Heart left ventricle (tissue), 13 donors: ENCODE data around the gene CCDC34.

Experiments used
- POLR2A ChIP-seq, 2 donors: fragments of 450-650 bp; IDR thresholded peaks; one replicate each; pipeline ENCODE4 v1.6.1; 2017; ENCODE audit warnings: antibody characterized with exemption in 2 of 2, mild to moderate bottlenecking in 2 of 2, moderate library complexity in 2 of 2
- TF ChIP-seq, protein P1 (sequence below), 12 donors: fragments of 200-600 bp; sonication (generic) in 4 of 12; IDR thresholded peaks; one replicate each; pipeline versions ENCODE4 v1.5.0 to v1.8.0; 2018 to 2022; ENCODE audit warnings: antibody characterized with exemption in 12 of 12, mild to moderate bottlenecking in 5 of 12
- donor health status: ischemic (EF 13 %, LVEDD 7.1; RV severe dilation, severe dysfunction).
- donor health status: DM: no; HTN: yes; CAD: no.
- donor health status: DM: no; HTN: no; CAD: no.
- donor health status: ischemic (EF 25% LVEDD 6.9; RV normal size, moderate dysfunction).
- donor health status: ischemic (EF 25% LVEDD 5.7; RV mildly dilated, moderate dysfunction).
- donor health status: ischemic (EF 35%, LVEDD 5.7; RV mildly dilated, moderate dysfunction).
- donor health status: nonischemic (EF 11% LVEDD 7.7; RV severe dilation, severe dysfunction).
- donor health status: DM: yes; HTN: yes; CAD: no.
- donor health status: PGD.
- donor health status: ischemic (EF 29% LVEDD 5.4; RV normal size, mild dysfunction).
- donor health status: nonischemic (EF 23%, LVEDD 6.1; RV moderate dilation, normal function).

DNA sequence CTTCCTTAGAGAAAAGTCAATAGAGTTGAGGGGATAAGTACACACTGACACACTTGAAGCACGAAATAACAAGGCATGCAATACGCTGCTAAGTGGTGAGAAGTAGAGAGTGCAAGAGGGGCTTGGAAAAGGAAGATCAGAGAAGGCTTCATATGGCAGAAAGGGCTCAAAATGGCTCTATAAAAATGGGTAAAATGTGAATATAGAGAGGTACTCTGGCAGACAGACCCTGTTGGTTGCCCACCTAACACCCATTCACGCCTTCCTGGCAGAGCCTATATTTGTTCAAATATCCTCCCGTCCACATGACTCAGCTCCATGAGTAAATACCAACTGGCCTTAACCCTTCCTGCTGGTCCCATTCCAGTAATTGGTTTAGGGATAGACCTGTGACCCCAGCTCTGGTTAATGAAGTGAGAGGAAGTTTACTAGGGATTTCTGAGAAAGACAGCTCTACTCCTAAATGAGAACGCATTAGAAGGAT is 38.9 kb upstream of the CCDC34 start:
- TF ChIP-seq, protein P1, sequence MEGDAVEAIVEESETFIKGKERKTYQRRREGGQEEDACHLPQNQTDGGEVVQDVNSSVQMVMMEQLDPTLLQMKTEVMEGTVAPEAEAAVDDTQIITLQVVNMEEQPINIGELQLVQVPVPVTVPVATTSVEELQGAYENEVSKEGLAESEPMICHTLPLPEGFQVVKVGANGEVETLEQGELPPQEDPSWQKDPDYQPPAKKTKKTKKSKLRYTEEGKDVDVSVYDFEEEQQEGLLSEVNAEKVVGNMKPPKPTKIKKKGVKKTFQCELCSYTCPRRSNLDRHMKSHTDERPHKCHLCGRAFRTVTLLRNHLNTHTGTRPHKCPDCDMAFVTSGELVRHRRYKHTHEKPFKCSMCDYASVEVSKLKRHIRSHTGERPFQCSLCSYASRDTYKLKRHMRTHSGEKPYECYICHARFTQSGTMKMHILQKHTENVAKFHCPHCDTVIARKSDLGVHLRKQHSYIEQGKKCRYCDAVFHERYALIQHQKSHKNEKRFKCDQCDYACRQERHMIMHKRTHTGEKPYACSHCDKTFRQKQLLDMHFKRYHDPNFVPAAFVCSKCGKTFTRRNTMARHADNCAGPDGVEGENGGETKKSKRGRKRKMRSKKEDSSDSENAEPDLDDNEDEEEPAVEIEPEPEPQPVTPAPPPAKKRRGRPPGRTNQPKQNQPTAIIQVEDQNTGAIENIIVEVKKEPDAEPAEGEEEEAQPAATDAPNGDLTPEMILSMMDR (IDR thresholded peaks at IDR 0.05), result no peak
- TF ChIP-seq POLR2A (IDR thresholded peaks at IDR 0.05), result no peak
